ENCODE results near the gene ZEB1. TPM values are rescaled to one million over a fixed set of nuclear protein-coding genes. Genes with fewer than 3 reads are reported as not detected.

Gene ZEB1
- total and polyA plus RNA-seq, 9 of the 15 experiments (the other 6 are each of a cell fraction or from before 2014, with no cell fraction given) = 2.1 to 8.4 (median 4.9) TPM

DNA sequence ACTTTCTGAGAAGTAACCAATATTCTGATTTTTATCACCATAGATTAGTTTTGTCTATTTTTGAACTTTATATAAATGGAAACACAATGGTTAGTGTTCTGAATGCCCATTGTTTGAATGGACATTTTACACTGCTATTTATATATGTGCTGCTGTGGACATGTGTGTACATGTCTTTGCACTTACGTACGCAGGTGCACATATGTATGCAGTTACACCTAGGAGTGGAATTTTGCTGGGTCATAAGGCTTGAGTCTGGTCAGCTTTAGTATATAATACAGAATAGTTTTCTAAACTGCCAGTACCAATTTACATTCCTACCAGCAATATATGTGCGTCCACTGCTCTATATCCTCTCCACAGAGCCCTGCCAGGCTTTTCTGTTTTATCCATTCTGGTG lies 24.5 kb upstream of the ZEB1 start (continued):
- TF ChIP-seq, protein P1, sequence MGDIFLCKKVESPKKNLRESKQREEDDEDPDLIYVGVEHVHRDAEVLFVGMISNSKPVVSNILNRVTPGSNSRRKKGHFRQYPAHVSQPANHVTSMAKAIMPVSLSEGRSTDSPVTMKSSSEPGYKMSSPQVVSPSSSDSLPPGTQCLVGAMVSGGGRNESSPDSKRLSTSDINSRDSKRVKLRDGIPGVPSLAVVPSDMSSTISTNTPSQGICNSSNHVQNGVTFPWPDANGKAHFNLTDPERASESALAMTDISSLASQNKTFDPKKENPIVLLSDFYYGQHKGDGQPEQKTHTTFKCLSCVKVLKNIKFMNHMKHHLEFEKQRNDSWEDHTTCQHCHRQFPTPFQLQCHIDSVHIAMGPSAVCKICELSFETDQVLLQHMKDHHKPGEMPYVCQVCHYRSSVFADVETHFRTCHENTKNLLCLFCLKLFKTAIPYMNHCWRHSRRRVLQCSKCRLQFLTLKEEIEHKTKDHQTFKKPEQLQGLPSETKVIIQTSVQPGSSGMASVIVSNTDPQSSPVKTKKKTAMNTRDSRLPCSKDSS (IDR thresholded peaks at IDR 0.05; ENCODE audit: low read depth, partially characterized antibody) = no peak
- no peak for TF ChIP-seq TAF15 (IDR thresholded peaks at IDR 0.05; ENCODE audit: low read depth, low read length)
- no peak for TF ChIP-seq MXI1 (IDR thresholded peaks at IDR 0.05; ENCODE audit: low read depth, low read length)
- no peak for TF ChIP-seq IRF2 (CRISPR knock-in tag; IDR thresholded peaks at IDR 0.05)
- no peak for TF ChIP-seq KAT7 (CRISPR knock-in tag; IDR thresholded peaks at IDR 0.05; ENCODE audit: borderline replicate concordance)
- TF ChIP-seq CREB5 (CRISPR knock-in tag; IDR thresholded peaks at IDR 0.05) = no peak
- no peak for TF ChIP-seq FOS (IDR thresholded peaks at IDR 0.05; ENCODE audit: extremely low read depth, insufficient read length)
- no peak for TF ChIP-seq CCNT2 (IDR thresholded peaks at IDR 0.05; ENCODE audit: borderline replicate concordance, extremely low read depth, insufficient read length, low read depth, low read length)
- no peak for TF ChIP-seq U2AF2 (optimal IDR thresholded peaks at IDR 0.05; ENCODE audit: low read depth, low read length)
- TF ChIP-seq, protein P2, sequence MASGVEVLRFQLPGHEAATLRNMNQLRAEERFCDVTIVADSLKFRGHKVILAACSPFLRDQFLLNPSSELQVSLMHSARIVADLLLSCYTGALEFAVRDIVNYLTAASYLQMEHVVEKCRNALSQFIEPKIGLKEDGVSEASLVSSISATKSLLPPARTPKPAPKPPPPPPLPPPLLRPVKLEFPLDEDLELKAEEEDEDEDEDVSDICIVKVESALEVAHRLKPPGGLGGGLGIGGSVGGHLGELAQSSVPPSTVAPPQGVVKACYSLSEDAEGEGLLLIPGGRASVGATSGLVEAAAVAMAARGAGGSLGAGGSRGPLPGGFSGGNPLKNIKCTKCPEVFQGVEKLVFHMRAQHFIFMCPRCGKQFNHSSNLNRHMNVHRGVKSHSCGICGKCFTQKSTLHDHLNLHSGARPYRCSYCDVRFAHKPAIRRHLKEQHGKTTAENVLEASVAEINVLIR (CRISPR knock-in tag; IDR thresholded peaks at IDR 0.05) = no peak
- no peak for TF ChIP-seq UBTF (IDR thresholded peaks at IDR 0.05; ENCODE audit: borderline replicate concordance in 1 of 2, low read depth in 2 of 2, low read length in 2 of 2)
